ENCODE data around the gene MSX1.

The MSX1 gene

DNA sequence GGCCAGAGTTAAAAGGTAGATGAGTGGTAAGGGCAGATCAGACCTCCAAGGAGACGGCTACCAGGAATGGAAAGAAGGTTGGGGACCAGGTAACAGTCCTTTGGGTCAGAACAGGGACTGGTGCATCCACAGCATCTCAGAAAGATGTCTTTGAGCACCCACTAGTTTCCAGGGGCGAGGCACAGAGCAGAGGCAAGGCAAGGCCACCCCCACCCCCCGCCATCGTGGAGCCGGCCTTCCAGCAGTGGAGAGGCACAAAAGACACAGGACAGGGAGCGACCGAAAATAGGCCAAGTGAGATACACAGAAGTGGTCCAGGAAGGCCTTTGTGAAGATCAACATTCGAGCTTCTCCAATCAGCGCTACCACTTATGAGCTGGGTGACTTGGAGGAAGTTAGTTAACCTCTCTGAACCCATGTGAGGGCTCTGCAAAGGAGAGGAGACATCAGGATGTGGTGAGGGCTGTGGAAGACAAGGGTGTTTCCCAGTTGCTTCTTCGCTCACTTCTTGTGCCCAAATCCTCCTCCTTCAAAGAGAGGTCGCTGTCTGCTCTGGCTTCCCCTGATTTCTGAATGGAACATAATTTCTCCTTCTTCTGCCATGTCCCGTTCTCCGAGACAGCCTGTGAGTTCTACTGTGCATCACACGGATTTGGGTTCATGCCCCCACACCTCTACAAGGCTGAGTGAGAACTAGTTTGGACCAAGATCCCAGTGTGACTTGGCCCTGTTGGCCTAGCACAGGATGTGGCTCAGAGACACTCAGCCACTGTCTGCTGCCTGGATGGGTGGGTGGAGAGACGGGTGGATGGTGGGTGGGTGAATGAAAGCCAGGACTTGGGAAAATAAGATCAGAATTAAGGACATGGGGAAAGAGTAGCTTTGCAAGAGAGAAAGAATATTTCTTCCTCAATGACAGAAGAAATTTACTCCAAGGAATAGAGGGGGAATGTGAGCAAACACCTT lies 16.7 kb upstream of the MSX1 start:
- no peak for DNase-seq

DNA sequence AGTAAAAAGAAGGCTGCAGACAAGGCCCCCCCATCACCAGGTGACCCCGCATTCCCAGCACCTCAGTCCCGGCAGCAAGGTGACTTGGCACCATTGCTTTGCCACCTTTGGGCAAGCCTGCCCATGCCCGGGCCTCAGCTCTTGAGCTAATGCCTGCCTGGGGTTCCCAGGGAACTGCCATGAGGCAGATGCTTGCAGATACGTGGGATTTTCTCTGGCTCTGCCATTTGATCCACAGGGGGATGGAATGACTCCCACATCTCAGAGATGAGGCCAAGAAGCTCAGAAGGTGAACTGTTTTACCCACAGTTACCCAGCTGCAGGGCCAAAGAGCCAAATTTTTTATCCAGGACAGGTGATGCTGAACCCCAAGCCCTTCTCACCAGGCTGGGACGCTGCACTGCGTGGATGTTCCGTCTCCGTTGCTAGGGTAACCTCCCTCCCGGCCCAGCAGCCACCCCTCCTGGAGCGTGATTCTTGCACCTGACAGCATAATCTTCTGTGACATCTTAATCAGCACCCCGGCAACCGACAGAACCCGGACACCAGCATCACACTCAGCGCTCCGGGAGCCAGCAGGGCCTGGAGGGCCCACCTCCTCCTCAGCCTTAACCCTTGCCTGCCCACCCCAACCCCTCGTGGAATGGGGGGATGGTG lies 15.7 kb upstream of the MSX1 start:
- no peak for DNase-seq

DNA sequence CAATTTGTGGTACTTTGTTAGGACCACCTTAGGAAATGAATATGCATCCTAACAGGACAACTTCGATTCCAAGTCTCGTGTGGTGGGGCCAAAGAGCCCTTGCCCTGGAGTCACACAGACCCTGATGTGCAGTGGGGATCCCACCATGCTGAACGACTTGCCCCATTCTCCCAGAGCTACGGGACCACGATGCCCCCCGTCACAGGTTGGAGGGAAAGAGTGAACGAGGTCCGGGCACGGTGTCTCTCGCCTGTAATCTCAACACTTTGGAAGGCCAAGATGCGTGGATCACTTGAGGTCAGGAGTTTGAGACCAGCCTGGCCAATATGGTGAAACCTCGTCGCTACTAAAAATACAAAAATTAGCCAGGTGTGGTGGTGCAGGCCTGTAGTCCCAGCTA lies 14.4 kb upstream of the MSX1 start:
- no peak for DNase-seq

DNA sequence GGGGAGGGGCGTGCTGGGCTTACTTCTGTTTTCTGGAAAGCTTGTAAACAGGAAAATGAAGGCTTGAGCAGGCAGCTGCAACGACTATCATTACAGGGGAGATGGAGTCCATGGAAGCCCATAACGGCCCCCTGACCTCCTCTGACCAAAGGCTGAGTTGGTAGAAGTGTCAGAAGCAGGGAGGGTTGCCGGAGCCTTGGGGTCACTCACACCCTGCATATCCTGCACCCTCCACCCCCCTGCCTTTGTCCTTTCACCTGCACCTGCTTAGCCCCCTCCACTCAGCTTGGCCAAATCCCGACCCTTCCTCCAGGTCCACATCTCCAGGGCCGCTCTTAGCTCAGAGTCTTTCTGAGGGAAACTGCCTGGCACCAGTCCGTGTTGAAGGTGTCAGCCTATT lies 12.5 kb upstream of the MSX1 start:
- DNase-seq, result no peak

DNA sequence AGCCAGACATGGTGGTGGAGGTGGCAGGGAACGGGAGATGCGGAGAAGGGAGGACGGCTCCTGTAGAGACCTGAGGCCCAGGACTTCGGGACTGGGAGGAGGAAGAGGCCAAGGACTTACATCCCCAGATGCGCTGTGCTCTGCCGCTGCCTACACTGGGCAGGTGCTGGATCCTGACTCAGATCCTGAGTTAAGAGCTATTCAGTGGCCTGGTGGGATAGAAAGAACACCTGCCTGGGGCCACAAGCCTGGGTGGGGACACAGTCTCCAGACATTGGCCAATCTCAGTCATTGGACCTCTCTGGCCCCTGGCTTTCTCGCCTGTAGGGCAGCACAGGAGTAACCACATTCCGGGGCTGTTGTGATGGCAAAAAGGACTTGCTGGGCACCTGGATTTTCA lies 10.9 kb upstream of the MSX1 start:
- no peak for DNase-seq

DNA sequence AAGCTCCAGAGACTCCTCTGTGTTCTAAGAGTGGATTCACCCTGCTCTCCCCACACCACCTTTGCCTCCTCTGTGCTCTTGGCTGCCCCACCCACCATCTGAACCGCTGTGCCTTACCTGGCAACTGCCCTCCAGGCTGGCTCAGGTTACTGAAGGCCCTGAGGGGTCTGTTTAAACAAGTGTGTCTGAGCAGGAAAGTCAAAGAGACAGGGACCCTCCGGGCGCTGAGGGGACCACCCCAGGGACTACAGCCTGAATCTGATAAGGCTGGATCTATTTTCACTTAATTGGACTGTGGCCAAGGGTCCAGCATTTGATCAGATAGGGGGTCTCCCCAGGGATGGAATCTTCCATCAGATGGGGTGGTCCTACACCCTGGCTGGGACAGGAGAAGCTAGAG lies 10.4 kb upstream of the MSX1 start:
- DNase-seq, result no peak

DNA sequence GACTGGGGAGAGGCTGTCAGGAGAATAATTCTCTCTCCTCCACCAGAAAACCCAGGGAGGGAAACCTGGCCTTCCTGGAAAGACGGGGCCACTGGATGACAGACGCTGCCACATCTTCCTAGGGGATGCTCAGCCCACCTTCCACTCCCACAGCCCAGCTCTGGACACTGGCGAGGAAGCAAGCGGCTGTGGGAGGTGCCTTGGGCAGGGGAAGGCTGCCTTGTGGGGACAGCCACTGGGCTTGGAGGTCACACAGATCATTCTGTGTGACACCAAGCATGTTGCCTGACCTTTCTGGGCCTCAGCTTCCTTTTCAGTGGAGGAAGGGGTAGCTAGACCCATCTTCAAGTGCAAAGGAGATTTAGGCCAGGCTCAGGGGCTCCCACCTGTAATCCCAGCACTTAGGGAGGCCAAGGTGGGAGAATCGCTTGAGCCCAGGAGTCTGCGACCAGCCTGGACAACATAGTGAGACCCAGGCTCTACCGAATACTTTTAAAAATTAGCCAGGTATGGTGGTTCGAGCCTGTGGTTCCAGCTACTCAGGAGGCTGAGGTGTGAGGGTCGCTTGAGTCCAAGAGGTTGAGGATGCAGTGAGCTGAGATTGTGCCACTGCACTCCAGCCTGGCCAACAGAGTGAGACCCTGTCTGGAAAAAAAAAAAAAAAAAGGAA lies 9.8 kb upstream of the MSX1 start:
- DNase-seq, result no peak

DNA sequence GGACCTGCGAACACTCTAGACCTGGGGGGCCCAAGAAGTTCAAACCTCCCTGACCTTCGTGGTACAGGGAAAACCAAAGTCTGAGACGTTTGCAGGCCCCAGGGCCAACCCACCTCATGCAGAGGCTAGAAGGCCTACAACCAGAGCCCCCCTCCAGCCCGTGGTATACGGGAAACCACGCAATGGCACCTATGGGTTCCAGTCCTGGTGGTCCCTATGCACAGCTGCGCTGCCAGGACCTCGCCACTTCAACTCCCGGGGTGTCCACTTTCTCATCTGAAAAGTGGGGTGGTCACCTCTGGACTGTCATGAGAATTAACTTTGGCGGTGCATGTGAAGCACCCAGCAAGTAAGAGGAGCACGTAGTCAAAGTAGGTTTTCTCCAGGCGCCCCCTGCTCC lies 8.4 kb upstream of the MSX1 start:
- DNase-seq, result no peak

DNA sequence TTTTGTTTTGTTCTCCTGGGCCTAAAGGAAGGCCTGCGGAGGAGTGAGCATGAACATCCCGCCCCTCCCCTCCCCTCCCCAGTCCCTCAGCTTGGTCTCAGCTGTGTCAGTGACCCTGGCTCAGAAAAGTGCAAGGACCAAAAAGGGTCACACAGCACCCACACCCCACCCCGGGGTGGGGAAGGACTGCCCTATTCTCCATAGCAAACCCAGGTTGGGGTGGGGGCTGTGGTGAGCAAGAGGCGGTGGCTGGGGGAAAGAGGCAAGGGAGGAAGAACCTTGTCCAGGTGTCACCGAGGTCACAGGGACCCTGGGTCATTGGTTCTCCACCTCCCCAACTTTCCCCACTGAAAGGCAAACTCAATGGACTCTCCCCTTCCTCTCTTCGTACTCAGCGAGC lies 7.6 kb upstream of the MSX1 start:
- DNase-seq, result no peak

DNA sequence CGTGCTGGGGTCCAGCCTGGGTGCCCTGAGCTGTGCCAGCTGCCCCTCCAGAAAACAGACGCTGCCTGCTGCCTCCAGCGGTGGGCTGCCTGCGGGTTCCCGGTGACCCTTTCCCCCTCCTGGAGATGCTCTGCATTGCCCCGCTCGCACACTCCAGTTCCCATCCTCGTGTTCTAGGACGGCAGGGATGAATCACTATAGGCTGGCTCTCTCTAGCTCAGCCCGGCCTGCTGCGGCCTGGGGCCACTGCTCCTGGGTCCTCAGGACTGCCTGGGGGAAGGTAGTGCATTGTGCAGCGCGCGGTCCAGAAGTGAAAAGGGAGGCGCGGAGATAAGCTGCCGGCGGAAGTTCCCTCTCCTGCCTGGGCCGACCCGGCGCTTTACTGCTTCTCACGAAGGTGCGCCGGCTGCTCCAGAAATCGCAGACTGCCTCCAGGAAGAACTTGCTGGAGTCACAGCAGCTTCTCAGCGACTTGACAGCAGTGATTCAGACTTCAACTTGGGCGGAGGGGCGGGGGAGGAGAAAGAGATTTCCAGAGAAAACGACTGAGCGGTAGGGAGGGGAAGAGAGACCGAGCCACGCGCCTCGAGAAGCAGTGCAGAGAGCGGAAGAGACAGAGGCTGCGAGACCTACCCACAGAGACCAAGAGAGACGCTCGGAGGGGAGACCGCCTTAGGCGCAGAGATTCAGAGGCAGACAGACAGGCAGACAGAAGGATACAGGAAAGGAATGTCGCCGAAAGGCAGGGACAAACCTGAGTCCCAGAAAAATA lies 6.7 kb upstream of the MSX1 start:
- DNase-seq, result no peak

DNA sequence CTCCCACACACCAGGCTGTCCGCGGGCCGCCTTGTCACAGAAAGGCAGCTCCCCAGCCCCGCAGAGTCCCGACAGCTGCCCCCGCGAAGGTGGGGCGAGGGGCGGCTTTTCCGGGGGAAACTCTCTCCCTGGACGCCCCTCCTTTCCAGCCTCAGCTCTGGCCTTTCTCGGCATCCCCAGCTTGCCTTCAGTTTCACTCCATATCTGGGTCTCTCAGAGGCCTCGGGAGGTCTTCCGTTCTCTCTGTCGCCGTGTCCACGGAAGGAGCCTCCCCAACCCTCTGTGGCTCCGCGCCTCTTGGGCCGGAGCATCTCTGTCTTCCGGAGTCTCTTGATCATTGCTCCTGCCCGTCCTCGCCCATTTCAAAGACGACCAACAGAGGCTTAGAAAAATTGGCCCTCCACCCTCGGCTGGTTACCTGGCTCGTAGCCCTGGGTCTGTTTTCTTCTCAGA lies 6.1 kb upstream of the MSX1 start:
- no peak for DNase-seq

DNA sequence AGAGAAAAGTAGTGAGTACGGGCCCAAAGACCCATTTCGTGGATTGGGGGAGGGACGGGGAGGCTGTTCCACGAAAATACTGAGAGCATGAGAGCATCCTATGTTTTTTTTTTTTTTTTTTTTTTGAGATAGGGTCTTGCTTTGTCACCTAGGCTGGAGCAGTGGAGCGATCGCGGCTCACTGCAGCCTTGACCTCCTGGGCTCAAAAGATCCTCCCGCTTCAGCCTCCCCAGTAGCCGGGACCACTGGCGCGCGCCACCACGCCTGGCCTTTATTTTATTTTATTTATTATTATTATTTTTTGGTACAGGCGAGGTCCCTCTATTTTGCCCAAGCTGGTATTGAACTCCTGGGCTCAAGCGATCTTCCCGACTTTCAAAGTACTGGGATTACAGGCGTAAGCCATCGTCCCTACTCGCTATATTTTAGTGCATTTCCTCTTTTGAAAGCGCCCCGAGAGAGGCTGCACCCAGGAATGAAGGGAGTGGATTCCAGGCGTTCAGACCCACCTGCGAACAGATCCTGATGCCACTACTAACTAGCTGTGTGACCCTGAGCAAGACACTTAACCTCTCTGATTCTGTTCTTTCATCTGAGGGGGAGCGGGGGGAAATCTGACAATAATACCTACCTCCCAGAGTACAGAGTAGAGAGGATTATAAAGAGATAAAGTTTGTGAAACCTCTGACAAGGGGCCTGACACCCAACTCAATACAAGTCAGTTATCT lies 5.4 kb upstream of the MSX1 start:
- DNase-seq, result no peak

DNA sequence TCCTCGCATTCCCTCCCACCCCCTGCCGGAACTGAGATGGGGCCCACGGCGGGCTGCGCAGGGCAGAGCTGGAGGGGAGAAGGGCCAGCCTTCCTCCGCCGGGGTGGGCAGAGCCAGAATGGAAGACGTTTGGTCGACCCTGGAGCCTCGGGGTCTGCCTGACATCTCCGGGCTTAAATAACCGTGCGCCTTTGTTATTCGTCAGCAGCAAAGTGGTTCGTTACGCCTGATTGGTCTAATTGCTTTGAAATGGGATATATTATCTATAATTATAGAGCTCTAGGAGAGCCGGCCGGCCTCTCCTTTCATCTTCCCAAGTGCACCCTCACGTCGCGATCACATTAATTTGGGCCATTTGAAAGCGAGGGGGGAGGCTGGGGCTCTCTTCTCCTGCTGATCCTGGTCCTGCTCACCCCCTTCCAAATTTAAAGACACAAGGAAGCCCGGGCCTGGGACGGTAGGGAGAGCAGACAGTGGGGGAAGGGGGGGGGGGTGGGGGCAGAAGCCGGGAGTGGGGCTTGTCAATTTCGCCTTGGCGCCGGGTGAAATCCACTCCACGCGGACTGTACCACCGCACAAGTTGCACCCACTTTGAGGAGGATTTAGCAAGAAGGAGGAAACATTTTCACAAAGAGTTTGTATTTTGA lies 4.7 kb upstream of the MSX1 start:
- no peak for DNase-seq

DNA sequence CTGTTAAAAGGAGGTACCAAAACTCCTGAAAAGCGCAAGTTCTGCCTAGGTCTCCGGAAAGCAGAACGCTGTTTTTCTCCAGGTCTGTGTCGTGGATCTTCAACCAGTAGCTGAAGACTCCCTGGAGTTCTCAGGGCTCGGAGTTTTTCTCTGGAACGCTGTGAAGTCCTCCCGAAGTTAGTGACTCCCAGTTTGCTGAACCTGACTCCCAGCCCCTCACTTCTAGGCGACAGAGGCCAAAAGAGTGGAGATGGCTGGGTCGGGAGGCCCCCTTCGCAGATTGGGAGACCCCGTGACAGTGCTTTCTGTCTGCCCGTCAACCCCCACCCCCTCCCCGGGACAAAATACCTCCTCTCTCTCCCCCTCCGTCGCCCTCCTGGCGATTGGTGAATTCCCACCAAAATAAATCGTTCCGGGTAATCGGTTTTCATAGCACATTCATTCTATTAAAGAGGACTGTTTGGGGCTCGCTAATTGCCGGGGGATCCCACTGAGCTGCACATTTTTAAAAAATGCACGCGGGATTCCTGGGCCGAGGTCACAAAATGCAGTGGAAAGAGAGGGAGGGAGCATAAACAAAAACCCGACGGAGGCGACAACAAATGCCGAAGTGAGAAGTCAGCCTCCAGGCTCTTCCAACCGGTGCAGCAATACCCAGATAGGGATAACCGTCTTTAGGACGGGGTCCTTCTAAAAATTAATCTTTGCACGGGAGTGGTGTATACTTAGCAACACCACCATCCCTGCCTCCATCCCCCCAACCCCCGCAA lies 4.0 kb upstream of the MSX1 start:
- no peak for DNase-seq

DNA sequence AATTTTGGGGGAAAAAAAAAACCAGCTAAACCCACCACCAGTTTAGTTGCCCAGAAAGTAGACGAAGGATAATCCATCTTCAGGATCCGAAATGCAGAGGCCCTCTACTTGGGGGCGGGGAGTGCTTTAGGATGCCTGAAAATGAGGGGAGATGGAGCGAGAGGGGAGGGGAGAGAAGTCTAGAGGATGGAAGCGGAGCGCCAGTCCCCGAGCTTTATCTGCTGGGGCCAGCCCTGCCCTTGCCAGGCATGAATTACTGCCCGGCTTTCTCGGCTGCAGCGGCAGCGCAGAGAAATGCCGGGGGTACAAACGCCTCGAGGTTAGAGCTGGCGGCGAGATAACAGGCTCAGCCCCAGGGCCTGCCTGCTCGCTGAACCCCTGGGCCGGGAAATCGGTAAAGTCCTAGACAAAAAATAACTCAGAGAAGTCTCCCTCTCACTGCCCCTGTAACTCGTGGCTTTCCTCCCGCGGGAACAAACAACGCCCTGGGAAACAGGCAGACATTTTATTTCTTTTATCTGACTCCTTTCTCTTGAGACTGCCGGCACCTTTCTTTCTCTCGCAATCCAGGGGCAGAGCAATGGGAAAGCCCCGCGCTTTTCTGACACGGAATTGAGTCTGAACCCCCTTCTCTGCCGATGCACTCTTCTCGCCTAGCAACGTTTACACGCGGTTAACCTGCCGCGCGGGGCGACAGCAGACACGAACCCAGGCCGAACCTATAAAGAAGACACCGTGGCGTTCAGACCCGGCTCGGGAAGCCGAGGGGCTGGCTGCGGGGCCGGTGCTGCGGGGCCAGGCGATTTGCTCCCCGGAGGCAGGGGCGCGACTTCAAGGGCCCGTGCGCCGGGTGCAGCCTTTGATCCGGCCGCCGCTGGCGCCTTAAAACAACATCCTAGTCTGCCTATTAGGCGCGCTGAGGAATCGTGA lies 3.1 kb upstream of the MSX1 start:
- DNase-seq, result no peak

DNA sequence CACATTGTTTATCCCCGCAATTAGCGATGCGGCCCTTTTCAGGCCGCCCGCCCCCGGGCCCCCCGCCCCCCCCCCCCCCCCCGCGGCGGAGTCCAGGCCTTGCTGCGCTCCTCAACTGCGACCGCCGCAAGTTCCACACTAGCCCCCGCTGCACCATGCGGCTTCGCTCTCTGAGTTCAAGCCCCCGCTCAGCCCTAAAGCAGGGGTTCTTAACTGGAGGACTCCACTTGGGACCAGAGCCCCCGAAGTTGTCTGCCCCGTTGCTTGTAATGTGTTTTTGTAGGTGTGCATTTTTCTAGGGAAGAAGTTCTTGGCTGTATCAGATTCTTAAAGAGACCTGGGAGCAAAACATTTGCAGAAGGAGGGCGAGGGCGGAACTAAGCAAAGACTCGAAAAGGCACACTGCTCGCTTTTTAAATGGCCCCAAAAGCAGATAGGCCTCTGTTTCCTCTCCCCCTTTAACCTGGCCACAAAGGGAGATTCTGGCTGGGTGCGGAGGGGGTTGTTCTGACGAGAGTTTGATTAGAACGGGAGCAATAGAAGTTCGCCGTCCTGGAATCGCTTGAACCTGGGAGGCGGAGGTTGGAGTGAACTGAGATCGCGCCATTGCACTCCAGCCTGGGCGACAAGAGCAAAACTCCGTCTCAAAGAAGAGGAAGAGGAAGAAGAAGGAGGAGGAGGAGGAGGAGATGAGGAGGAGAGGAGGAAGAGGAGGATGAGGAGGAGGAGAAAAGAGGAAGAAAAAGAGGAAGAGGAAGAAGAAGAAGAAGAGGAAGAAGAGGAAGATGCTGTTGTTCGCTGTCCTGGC lies 2.3 kb upstream of the MSX1 start:
- DNase-seq, result no peak

DNA sequence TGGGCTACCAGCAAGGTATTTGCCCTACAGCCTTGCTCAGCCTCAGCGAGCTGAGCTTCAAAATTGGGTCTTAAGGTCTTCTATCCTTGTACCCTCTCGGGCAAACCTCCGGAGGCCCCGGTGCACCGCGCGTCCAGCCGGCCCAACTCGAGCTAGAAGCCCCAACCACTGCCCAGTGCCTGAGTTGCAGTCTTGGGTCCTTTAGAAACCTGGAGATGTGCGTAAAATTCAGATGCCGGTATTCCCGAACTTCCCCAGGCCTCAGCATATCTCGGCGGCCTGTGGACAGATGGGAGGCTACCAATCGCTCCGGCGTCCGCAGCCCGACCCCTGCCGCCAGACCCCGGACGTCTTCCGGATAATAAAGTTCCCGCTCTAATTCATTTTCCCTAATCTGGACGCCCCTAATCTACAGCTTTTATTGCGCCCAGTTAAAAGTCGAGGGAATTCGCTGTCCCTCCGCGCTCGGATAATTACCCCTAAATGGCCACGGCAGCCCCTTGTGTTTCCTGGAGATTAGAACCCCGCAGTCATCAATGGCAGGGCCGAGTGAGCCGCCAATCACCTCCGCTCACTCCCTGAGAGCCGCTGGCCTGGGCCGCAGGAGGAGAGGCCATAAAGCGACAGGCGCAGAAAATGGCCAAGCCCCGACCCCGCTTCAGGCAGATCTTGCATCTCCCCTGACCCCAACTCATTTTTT lies 1.5 kb upstream of the MSX1 start:
- no peak for DNase-seq
